EL (cell line): ENCODE results near the gene NYAP1.
A peak's percentile ranks its signal among the peaks of the same experiment; 100 is the strongest.
"Not testable (repeated sequence)": the region's sequence is repeated elsewhere in the genome, so short reads cannot be mapped to it uniquely, and the experiment has no call there.

ENCODE experiments used
- DNase-seq: peaks from one replicate; pipeline ENCODE4 v3.0.0-alpha.2; 2016

NYAP1 gene

DNA sequence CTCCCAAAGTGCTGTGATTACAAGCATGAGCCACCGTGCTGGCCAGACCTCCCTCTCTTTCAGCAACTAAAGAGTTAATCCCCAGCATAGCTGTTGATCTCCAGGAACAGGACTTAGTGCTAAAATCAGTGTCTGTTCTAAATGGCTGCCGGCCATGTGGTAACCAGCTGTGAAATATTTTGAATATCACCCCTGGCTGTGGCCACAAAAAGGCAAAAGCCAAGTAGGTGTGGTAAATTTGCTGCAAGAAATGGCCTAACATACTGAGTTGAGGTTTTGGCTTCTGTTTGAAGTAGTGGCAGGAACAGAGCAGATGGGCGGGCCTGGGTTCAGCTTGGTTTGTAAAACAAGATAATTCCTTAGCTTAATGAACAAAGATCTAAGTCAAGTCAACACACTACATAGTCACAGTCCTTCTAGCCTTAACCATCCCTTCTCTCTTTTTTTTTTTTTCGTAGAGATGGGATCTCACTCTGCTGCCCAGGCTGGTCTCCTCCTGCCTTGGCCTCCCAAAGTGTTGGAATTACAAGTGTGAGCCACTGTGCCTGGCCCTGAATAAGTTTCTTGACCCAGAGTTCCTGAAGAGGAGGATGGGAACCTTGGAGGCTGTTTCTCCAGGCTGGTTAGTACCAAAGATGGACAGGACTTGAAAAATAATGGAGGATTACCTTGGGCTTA, 32.5 kb downstream of the NYAP1 start:
- peak; percentile 91 for DNase-seq

- DNase-seq = no peak
Observed at GRCh38 chr7:100517305-100517704, 33.6 kb downstream of the NYAP1 start.

GRCh38 chr7:100519580-100519979, 35.9 kb downstream of the NYAP1 start:
- no peak for DNase-seq

DNA sequence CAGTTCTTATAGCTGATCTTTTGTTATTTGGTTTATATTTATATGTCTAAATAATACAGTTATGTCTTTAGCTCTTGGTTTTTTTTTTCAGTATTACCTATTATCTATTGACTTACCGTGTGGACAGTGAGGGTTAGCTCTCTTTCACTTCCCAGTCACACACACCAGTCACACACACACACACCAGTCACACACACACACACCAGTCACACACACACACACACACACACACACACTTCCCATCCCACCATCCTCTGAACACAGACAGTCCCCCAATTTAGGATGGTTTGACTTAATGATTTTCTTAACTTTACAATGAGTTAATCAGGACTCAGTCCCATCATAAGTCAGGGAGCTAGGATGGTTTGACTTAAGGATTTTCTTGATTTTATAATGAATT, 36.4 kb downstream of the NYAP1 start:
- DNase-seq = no peak

GRCh38 chr7:100521076-100521475, 37.3 kb downstream of the NYAP1 start:
- DNase-seq = no peak

GRCh38 chr7:100521909-100522593, 38.3 kb downstream of the NYAP1 start:
- not testable (repeated sequence) for DNase-seq

- not testable (repeated sequence) for DNase-seq
Observed at GRCh38 chr7:100523192-100523591, 39.5 kb downstream of the NYAP1 start.

- not testable (repeated sequence) for DNase-seq
Observed at GRCh38 chr7:100528108-100528866, 44.6 kb downstream of the NYAP1 start.

DNA sequence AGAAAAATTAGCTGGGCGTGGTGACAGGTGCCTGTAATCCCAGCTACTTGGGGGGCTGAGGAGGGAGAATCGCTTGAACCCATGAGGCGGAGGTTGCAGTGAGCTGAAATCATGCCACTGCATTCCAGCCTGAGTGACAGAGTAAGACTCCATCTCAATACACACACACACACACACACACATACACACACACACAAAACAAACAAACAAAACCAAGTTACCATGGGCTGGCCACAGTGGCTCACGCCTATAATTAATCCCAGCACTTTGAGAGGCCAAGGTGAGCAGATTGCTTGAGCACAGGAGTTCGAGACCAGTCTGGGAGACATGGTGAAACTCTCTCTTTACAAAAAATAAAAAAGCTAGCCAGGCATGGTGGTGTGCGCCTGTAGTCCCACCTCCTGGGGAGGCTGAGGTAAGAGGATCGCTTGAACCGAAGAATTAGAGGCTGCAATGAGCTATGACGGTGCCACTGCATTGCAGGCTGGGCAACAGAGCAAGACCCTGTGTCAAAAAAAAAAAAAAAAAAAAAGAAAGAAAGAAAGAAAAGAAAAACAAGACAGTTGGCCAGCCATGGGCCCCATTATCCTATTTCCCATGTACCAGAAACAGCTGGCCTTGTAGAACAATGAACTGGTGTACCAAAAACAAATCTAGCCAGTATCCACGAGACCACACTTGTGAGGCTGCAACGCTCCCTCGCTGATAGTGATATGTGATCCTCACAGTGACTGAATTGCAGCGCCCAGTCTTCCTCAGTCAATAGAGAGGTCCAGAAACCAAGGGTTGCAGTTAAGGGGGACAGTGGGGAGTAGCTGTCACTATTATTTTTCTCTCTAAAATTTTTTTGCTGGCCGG, 48.7 kb downstream of the NYAP1 start:
- no peak for DNase-seq

- DNase-seq = not testable (repeated sequence)
Observed at GRCh38 chr7:100535982-100536381, 52.3 kb downstream of the NYAP1 start.

- DNase-seq = not testable (repeated sequence)
Observed at GRCh38 chr7:100536695-100537094, 53.0 kb downstream of the NYAP1 start.

- DNase-seq = no peak
Observed at GRCh38 chr7:100538348-100538653, 54.6 kb downstream of the NYAP1 start.

GRCh38 chr7:100538654-100539435, 55.1 kb downstream of the NYAP1 start, which contains the start of gene AGFG2:
TSS of gene AGFG2 (plus strand) at chr7:100539203. CDS start at chr7:100539347, 144 bp downstream.
- peak; percentile 100 for DNase-seq

- DNase-seq = no peak
Observed at GRCh38 chr7:100539436-100540006, 55.8 kb downstream of the NYAP1 start.

DNA sequence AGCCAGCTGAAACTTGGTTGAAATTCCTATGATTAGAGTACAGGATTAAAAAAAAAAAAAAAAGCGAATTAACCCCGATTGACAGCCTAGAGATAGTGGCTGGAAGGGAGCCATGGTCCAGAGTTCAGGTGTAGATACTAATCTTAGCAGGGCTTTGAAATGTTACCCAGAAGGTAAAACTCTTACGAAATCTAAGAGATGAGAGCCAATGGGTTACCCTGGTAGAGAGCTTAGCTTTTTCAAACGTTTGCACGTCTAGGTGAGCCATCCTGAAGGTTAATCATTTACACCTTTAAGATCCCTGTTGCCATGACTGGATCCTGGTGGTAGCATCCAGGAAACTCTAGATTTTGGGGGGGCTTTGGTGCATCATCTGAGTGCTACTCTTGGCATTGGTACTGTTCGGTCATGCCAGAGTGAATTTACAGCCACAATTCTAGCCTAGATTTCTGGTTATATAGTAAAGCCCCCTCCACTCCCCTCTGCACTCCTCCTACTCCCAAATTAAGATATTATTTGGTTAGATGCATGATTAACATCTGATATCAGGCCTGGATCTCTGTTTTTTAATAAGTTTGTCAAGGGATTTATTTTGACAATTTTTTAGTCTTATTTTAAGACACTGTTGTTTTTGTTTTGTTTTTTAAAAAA, 56.5 kb downstream of the NYAP1 start:
- no peak for DNase-seq

DNA sequence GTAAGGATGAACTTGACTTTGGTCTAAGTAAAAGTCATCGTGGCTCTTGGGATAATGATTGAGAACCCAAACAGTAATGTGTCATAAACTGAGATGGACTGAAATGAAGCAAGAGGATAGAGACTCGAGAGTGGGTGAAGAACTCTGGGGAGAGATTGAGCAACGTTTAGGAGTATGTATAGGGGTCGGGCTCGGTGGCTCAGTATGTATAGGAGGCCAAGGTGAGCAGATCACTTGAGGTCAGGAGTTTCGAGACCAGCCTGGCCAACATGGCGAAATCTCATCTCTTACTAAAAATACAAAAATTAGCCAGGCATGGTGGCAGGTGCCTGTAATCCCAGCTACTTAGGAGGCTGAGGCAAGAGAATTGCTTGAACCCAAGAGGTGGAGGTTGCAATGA, 57.6 kb downstream of the NYAP1 start:
- not testable (repeated sequence) for DNase-seq

- no peak for DNase-seq
Observed at GRCh38 chr7:100543586-100543985, 59.9 kb downstream of the NYAP1 start.

DNA sequence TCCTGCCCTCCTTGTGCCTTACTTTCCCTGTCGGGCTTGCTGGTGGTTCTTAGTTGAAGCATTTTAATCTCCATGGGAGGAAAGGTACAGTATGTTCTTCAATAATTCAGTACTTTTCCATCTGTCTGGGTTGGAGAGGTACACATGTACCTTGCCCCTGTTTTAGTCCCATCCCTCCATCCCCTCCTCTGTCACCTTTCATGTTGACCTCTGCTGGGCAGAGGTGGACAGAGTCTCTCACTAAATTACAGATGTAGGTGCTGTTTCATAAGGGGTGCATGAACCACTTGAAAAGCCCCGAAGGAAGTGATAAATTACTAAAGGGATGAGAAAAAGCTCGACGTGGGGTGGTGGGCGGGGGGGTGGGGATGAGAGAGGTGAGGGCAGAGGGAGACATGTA, 60.7 kb downstream of the NYAP1 start:
- DNase-seq = no peak
